ENCODE data around the gene TGM4.

GRCh38 chr3:44931791-44932190 lies 57.4 kb downstream of the TGM4 start:
- TF ChIP-seq POLR2A (IDR thresholded peaks at IDR 0.05) (no peak), CTCF (IDR thresholded peaks at IDR 0.05) (no peak)

Measured in testis (tissue), 2 donors.